ENCODE data around the gene RTEL1. TPM values are rescaled to one million over a fixed set of nuclear protein-coding genes. Genes with fewer than 3 reads are reported as not detected.
A peak's percentile ranks its signal among the peaks of the same experiment; 100 is the strongest.

Gene RTEL1
- total RNA-seq, 1 experiment from 2014 or later: 33.4 TPM

- peaks cover 3% of the 10 kb centered on the region; the same call in 1 of the 2 replicates for H3K79me2 ChIP-seq (ENCODE audit: insufficient read depth, low read length)
- no peak overlapping the region for H3K14ac ChIP-seq (ENCODE audit: insufficient read depth, low read length)
- no peak overlapping the region for H3K18ac ChIP-seq (ENCODE audit: insufficient read length, low read depth, low read length)
- no peaks in the 10 kb centered on the region for H3K9me3 ChIP-seq (ENCODE audit: control insufficient read depth, low read depth, low read length)
- H3K4me3 Mint-ChIP-seq: no peak overlapping the region
- peaks cover 19 to 21% of the 10 kb centered on the region in 2 experiments for H3K4me1 Mint-ChIP-seq
- no peak overlapping the region for H3T11ph ChIP-seq (ENCODE audit: low read length)
- no CpG with 5 or more reads among the region's 14 CpGs for WGBS (ENCODE audit: extremely low coverage, insufficient read length, low lambda C conversion rate)
- no peak overlapping the region for H2BK120ac ChIP-seq (ENCODE audit: low read depth, low read length, poor library complexity, severe bottlenecking)
- H3K4ac ChIP-seq (ENCODE audit: low read depth, low read length): no peak overlapping the region
- no peaks in the 10 kb centered on the region; the same call in 1 of the 2 replicates for H3K27me3 Mint-ChIP-seq (ENCODE audit: low read depth)
- H3K27ac ChIP-seq (ENCODE audit: insufficient read length, low read depth, low read length): no peak overlapping the region
- H2AFZ ChIP-seq (ENCODE audit: low read length): no peak overlapping the region
- no peak overlapping the region for H2BK12ac ChIP-seq (ENCODE audit: insufficient read length, low read depth, low read length)
- H3K27me3 ChIP-seq (ENCODE audit: insufficient read depth, low read length): no peaks in the 10 kb centered on the region
- no peak overlapping the region for H2BK15ac ChIP-seq (ENCODE audit: low read depth, low read length)
- TF ChIP-seq CTCF (conservative IDR thresholded peaks at IDR 0.05): no peak
- H4K5ac ChIP-seq (ENCODE audit: insufficient read length, low read depth, low read length): no peak overlapping the region
- no peak overlapping the region for H4K8ac ChIP-seq (replicated peaks; ENCODE audit: insufficient read length, low read depth, low read length)
- H3K36me3 Mint-ChIP-seq (ENCODE audit: insufficient read depth in 1 of 3, low read depth in 3 of 3): peaks cover 14 to 23% (median 18%) of the 10 kb centered on the region in 3 experiments
- H4K91ac ChIP-seq (ENCODE audit: insufficient read length, low read depth, low read length): no peak overlapping the region
- no peak overlapping the region for H3K56ac ChIP-seq (ENCODE audit: insufficient read length, low read depth, low read length)
- H3K4me1 ChIP-seq (ENCODE audit: insufficient read depth, low read length): no peaks in the 10 kb centered on the region; the same call in 1 of the 2 replicates
- no peak overlapping the region for H3K23ac ChIP-seq (ENCODE audit: insufficient read length, low read depth, low read length)
- H2AK5ac ChIP-seq (ENCODE audit: insufficient read length, low read length): no peak overlapping the region
- H3K4me2 ChIP-seq (ENCODE audit: insufficient read depth, insufficient read length, low read length): no peak overlapping the region
- H3K23me2 ChIP-seq (ENCODE audit: insufficient read length, low read depth, low read length, poor library complexity, severe bottlenecking): peaks cover 10% of the 10 kb centered on the region
- H2BK20ac ChIP-seq (ENCODE audit: low read depth, low read length, poor library complexity, severe bottlenecking): no peak overlapping the region
- no peak overlapping the region for H2BK5ac ChIP-seq (ENCODE audit: insufficient read length, low read length)
- H3K27ac Mint-ChIP-seq: peak overlapping the region in 2 of 3 experiments; percentile 66 to 89; a peak in 4 of 7 replicates
- H3K9me3 Mint-ChIP-seq: no peaks in the 10 kb centered on the region
- H3K9ac ChIP-seq (ENCODE audit: extremely low read depth, insufficient read length, low read length): no peak overlapping the region
- no peak for DNase-seq
- no peaks in the 10 kb centered on the region for H4K20me1 ChIP-seq (ENCODE audit: control insufficient read depth, insufficient read depth, insufficient read length)
- peaks cover 4% of the 10 kb centered on the region for H3K79me1 ChIP-seq (ENCODE audit: insufficient read depth, low read depth, low read length, poor library complexity, severe bottlenecking)
Measured at GRCh38 chr20:63622732-63623131, 35.4 kb upstream of the RTEL1 start.
